ENCODE results near the gene PRKACA.
"Not testable (repeated sequence)": the region's sequence is repeated elsewhere in the genome, so short reads cannot be mapped to it uniquely, and the experiment has no call there.

Gene PRKACA

DNA sequence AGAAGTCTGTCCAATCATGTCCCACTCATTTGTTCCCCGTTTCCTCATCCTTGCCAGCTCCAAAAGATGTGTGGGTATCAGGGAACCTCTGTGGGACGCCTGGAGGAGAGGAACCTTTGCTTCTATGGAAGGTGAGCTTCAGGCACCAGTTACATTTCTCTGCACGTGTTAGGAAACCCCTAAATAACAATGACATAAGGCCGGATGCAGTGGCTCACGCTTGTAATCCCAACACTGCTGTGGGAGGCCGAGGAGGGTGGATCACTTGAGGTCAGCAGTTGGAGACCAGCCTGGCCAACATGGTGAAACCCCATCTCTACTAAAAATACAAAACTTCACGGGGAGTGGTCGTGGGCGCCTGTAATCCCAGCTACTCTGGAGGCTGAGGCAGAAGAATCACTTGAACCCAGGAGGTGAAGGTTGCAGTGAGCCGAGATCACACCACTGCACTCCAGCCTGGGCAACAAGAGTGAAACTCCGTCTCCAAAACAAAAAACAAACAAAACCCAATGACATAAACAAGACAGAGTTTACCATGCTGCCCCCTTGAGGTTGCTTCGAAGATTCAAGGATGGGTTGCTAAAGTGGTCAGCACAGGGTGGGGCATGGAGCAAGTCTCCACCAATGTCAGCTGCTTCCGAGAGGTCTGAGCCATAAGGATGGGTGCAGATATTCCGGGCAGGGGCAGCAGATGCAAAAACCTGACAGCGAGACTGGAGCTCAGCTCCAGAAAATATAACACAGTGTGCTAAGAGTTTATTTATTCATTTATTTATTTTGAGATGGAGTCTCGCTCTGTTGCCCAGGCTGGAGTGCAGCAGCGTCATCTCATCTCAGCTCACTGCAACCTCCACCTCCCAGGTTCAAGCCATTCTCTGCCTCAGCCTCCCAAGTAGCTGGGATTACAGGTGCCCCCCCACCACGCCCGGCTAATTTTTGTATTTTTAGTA is 74.6 kb downstream of the PRKACA start:
- not testable (repeated sequence) for DNase-seq

Measured in NCI-H187 (cell line).